Trophoblast cell (in vitro differentiated cells and primary cell): ENCODE results near the gene SPAST.

Experiments
- DNase-seq, 2 donors: peaks; one replicate each; pipeline ENCODE4 v3.0.0-alpha.2; 2016
- H2AFZ ChIP-seq: 2 replicates; pipeline ENCODE4 v1.6.1; 2013; ENCODE audit warnings: low read length, moderate library complexity, mild to moderate bottlenecking; ENCODE audit not compliant: insufficient read depth, poor library complexity
- H2AK5ac ChIP-seq: 2 replicates; pipeline ENCODE4 v1.6.1; 2013; ENCODE audit warnings: mild to moderate bottlenecking, low read length
- H2BK120ac ChIP-seq: 2 replicates; pipeline ENCODE4 v1.6.1; 2013; ENCODE audit warnings: low read length, mild to moderate bottlenecking, moderate library complexity; ENCODE audit not compliant: insufficient read depth, poor library complexity
- H2BK12ac ChIP-seq: 2 replicates; pipeline ENCODE4 v1.6.1; 2013; ENCODE audit warnings: mild to moderate bottlenecking, low read length, moderate library complexity
- H2BK5ac ChIP-seq: 2 replicates; pipeline ENCODE4 v1.6.1; 2013; ENCODE audit warnings: low read length, low read depth, moderate library complexity, mild to moderate bottlenecking; ENCODE audit not compliant: poor library complexity
- H3K14ac ChIP-seq: 2 replicates; pipeline ENCODE4 v1.6.1; 2013; ENCODE audit warnings: mild to moderate bottlenecking, low read length
- H3K18ac ChIP-seq: 2 replicates; pipeline ENCODE4 v1.6.1; 2013; ENCODE audit warnings: mild to moderate bottlenecking, low read length
- H3K23ac ChIP-seq: 2 replicates; pipeline ENCODE4 v1.6.1; 2013; ENCODE audit warnings: low read length
- H3K27ac ChIP-seq: 2 replicates; pipeline ENCODE4 v1.5.1; 2013; ENCODE audit warnings: low read depth, mild to moderate bottlenecking, inconsistent platforms, low read length, moderate library complexity
- H3K27me3 ChIP-seq: 2 replicates; pipeline ENCODE4 v1.6.1; 2013; ENCODE audit warnings: inconsistent platforms, mild to moderate bottlenecking, low read length, moderate library complexity; ENCODE audit not compliant: insufficient read depth
- H3K36me3 ChIP-seq, 2 experiments: 1 replicate in 1 of 2; 2 replicates in 1 of 2; pipeline ENCODE4 v1.6.1; 2013; ENCODE audit warnings: low read length in 2 of 2, mild to moderate bottlenecking in 2 of 2, moderate library complexity in 1 of 2; ENCODE audit not compliant: insufficient read depth in 2 of 2, control insufficient read depth in 1 of 2
- H3K4ac ChIP-seq: 2 replicates; pipeline ENCODE4 v1.6.1; 2013; ENCODE audit warnings: low read depth, mild to moderate bottlenecking, low read length, moderate library complexity
- H3K4me1 ChIP-seq, 2 experiments: 1 replicate in 1 of 2; 2 replicates in 1 of 2; pipeline ENCODE4 v1.6.1; 2013; ENCODE audit warnings: low read length in 2 of 2, mild to moderate bottlenecking in 2 of 2, moderate library complexity in 1 of 2; ENCODE audit not compliant: insufficient read depth in 2 of 2, control insufficient read depth in 1 of 2
- H3K4me2 ChIP-seq: 2 replicates; pipeline ENCODE4 v1.6.1; 2013; ENCODE audit warnings: inconsistent platforms, mild to moderate bottlenecking, low read length, moderate library complexity
- H3K4me3 ChIP-seq: 2 replicates; pipeline ENCODE4 v1.5.1; 2013; ENCODE audit warnings: mild to moderate bottlenecking, low read depth, low read length, inconsistent platforms
- H3K79me1 ChIP-seq: one replicate; pipeline ENCODE4 v1.6.1; 2013; ENCODE audit warnings: low read length
- H3K79me2 ChIP-seq: 2 replicates; pipeline ENCODE4 v1.6.1; 2013; ENCODE audit warnings: low read length, mild to moderate bottlenecking; ENCODE audit not compliant: control insufficient read depth, insufficient read depth, poor library complexity
- H3K9ac ChIP-seq: 2 replicates; pipeline ENCODE4 v1.6.1; 2013; ENCODE audit warnings: mild to moderate bottlenecking, low read length
- H3K9me3 ChIP-seq: 2 replicates; pipeline ENCODE4 v1.6.1; 2013; ENCODE audit warnings: low read depth, mild to moderate bottlenecking, control low read depth, inconsistent platforms, low read length; ENCODE audit not compliant: insufficient read depth
- H4K12ac ChIP-seq: 2 replicates; pipeline ENCODE4 v1.6.1; 2013; ENCODE audit warnings: low read depth, mild to moderate bottlenecking, low read length, moderate library complexity
- H4K8ac ChIP-seq: 2 replicates; pipeline ENCODE4 v1.6.1; 2013; ENCODE audit warnings: low read depth, mild to moderate bottlenecking, low read length, moderate library complexity
- H4K91ac ChIP-seq: one replicate; pipeline ENCODE4 v1.6.1; 2013; ENCODE audit warnings: low read depth, mild to moderate bottlenecking, low read length, moderate library complexity
- WGBS: extraction: QIAGEN DNeasy Blood & Tissue Kit; methylation state at CpG from one replicate; pipeline ENCODE4 v1.1.7; 2013; ENCODE audit warnings: missing lambda C conversion rate; ENCODE audit not compliant: insufficient read length, insufficient coverage; ENCODE audit errors: extremely low coverage; 5-methylcytosine and 5-hydroxymethylcytosine counted together

The SPAST gene

GRCh38 chr2:32172870-32173269, 109.5 kb downstream of the SPAST start:
- no peaks in the 10 kb centered on the region for H3K9me3 ChIP-seq
- no peak overlapping the region for H4K12ac ChIP-seq
- H2AFZ ChIP-seq = no peak overlapping the region
- H3K4me2 ChIP-seq = no peak overlapping the region
- no peak overlapping the region for H4K8ac ChIP-seq
- H4K91ac ChIP-seq = no peak overlapping the region
- no peak overlapping the region for H3K18ac ChIP-seq
- no peak for DNase-seq
- no peak overlapping the region for H3K4ac ChIP-seq
- no peak overlapping the region for H2BK5ac ChIP-seq
- H3K9ac ChIP-seq = no peak overlapping the region
- no peaks in the 10 kb centered on the region for H3K79me2 ChIP-seq
- H3K36me3 ChIP-seq = peaks cover 10 to 13% of the 10 kb centered on the region in 2 experiments
- no peak overlapping the region for H2BK12ac ChIP-seq
- H3K79me1 ChIP-seq = no peaks in the 10 kb centered on the region
- H3K4me1 ChIP-seq = no peaks in the 10 kb centered on the region
- no peaks in the 10 kb centered on the region for H3K27me3 ChIP-seq
- no peak overlapping the region for H3K4me3 ChIP-seq
- H3K27ac ChIP-seq = no peak overlapping the region
- H3K14ac ChIP-seq = no peak overlapping the region
- no peak overlapping the region for H2AK5ac ChIP-seq
- no peak overlapping the region for H2BK120ac ChIP-seq
- no CpG with 5 or more reads among the region's 2 CpGs for WGBS
- no peak overlapping the region for H3K23ac ChIP-seq

- WGBS = no CpG with 5 or more reads among the region's 6 CpGs
- no peaks in the 10 kb centered on the region for H3K79me1 ChIP-seq
- no peaks in the 10 kb centered on the region for H3K79me2 ChIP-seq
- no peak overlapping the region for H4K8ac ChIP-seq
- H3K4me2 ChIP-seq = no peak overlapping the region
- H3K27me3 ChIP-seq = no peaks in the 10 kb centered on the region
- no peak overlapping the region for H3K9ac ChIP-seq
- no peak overlapping the region for H4K91ac ChIP-seq
- no peak for DNase-seq
- H3K14ac ChIP-seq = no peak overlapping the region
- no peaks in the 10 kb centered on the region for H3K9me3 ChIP-seq
- H2BK12ac ChIP-seq = no peak overlapping the region
- H3K18ac ChIP-seq = no peak overlapping the region
- H2AK5ac ChIP-seq = no peak overlapping the region
- no peak overlapping the region for H2BK120ac ChIP-seq
- H2BK5ac ChIP-seq = no peak overlapping the region
- H3K36me3 ChIP-seq = peaks cover 16 to 23% of the 10 kb centered on the region in 2 experiments
- no peak overlapping the region for H3K23ac ChIP-seq
- H3K4me1 ChIP-seq = no peaks in the 10 kb centered on the region
- no peak overlapping the region for H3K27ac ChIP-seq
- H2AFZ ChIP-seq = no peak overlapping the region
- H4K12ac ChIP-seq = no peak overlapping the region
- H3K4me3 ChIP-seq = no peak overlapping the region
- H3K4ac ChIP-seq = no peak overlapping the region
These were observed 119.3 kb downstream of the SPAST start for GRCh38 chr2:32182667-32183066.

- Histone ChIP-seq H2BK5ac (no peak overlapping the region), H3K9me3 (no peaks in the 10 kb centered on the region), H3K23ac (no peak overlapping the region), H4K8ac (no peak overlapping the region), H2AFZ (no peak overlapping the region), H2AK5ac (no peak overlapping the region), H3K9ac (no peak overlapping the region), H3K18ac (no peak overlapping the region), H3K4ac (no peak overlapping the region), H3K36me3 (peaks cover 14 to 15% of the 10 kb centered on the region in 2 experiments), H3K27me3 (no peaks in the 10 kb centered on the region), H3K27ac (no peak overlapping the region), H3K79me1 (no peaks in the 10 kb centered on the region), H4K12ac (no peak overlapping the region), H3K4me1 (no peaks in the 10 kb centered on the region), H4K91ac (no peak overlapping the region), H3K4me2 (no peak overlapping the region), H2BK120ac (no peak overlapping the region), H3K4me3 (no peak overlapping the region), H2BK12ac (no peak overlapping the region), H3K14ac (no peak overlapping the region), H3K79me2 (no peaks in the 10 kb centered on the region)
- no peak for DNase-seq
- WGBS = no CpG with 5 or more reads among the region's 6 CpGs
These were observed 125.7 kb downstream of the SPAST start for GRCh38 chr2:32189011-32189410.

- no peak overlapping the region for H3K4me3 ChIP-seq
- no peaks in the 10 kb centered on the region for H3K79me1 ChIP-seq
- H3K4me1 ChIP-seq = no peaks in the 10 kb centered on the region
These were observed 129.1 kb downstream of the SPAST start for GRCh38 chr2:32192418-32192817.

More at GRCh38 chr2:32192418-32192817, 129.1 kb downstream of the SPAST start:
- no peak overlapping the region for H3K4me2 ChIP-seq
- H4K12ac ChIP-seq = no peak overlapping the region
- H4K8ac ChIP-seq = no peak overlapping the region
- H3K36me3 ChIP-seq = peaks cover 6 to 7% of the 10 kb centered on the region in 2 experiments
- no CpG with 5 or more reads among the region's 1 CpG for WGBS
- no peak overlapping the region for H2AK5ac ChIP-seq
- no peak overlapping the region for H3K18ac ChIP-seq
- no peak overlapping the region for H2BK12ac ChIP-seq
- H3K9me3 ChIP-seq = no peaks in the 10 kb centered on the region
- H3K27me3 ChIP-seq = no peaks in the 10 kb centered on the region
- no peaks in the 10 kb centered on the region for H3K79me2 ChIP-seq
- no peak overlapping the region for H2AFZ ChIP-seq
- H3K4ac ChIP-seq = no peak overlapping the region
- H3K14ac ChIP-seq = no peak overlapping the region
- no peak overlapping the region for H2BK120ac ChIP-seq
- H3K23ac ChIP-seq = no peak overlapping the region
- no peak overlapping the region for H3K9ac ChIP-seq
- H2BK5ac ChIP-seq = no peak overlapping the region
- H4K91ac ChIP-seq = no peak overlapping the region
- no peak overlapping the region for H3K27ac ChIP-seq
- DNase-seq = no peak
